ENCODE results near the gene RAB6C. TPM values are rescaled to one million over a fixed set of nuclear protein-coding genes. Genes with fewer than 3 reads are reported as not detected.
"Not testable (repeated sequence)": the region's sequence is repeated elsewhere in the genome, so short reads cannot be mapped to it uniquely, and the experiment has no call there.

RAB6C gene
- total and polyA plus RNA-seq, 2 of the 8 experiments (the other 6 are each of a cell fraction or from before 2014, with no cell fraction given) = 0.03 to 0.09 TPM

DNA sequence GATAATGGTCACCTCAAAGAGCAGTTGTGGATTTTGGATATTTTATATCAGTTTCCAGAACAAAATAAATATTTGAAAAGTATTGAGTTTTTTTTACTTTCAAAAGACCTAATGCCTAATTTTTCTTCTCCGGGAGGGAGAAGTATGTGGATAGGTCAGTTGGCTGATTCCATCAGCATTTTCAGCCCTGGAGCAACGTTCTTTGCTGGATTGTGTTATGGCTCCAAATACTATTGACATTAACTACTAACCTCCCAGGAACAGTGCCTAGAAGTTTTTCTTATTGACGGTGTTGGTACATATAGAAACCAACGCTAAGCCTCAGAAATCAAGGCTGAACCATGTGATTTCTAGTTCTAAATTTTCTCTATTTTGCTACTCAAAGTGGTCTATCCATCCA is 20.7 kb upstream of the RAB6C start:
- WGBS, 2 experiments (ENCODE audit: extremely low coverage in 1 of 2, insufficient coverage in 1 of 2, insufficient read length in 1 of 2, insufficient replicate concordance in 2 of 2, low coverage in 1 of 2, low lambda C conversion rate in 2 of 2, missing lambda C conversion rate in 1 of 2) = 88% methylated on average over 4 of the region's 4 CpGs; no CpG with 5 or more reads in 1 of the 2 experiments
- FAIRE-seq; CTCF ChIA-PET (ENCODE audit: partially characterized antibody): not testable (repeated sequence)

DNA sequence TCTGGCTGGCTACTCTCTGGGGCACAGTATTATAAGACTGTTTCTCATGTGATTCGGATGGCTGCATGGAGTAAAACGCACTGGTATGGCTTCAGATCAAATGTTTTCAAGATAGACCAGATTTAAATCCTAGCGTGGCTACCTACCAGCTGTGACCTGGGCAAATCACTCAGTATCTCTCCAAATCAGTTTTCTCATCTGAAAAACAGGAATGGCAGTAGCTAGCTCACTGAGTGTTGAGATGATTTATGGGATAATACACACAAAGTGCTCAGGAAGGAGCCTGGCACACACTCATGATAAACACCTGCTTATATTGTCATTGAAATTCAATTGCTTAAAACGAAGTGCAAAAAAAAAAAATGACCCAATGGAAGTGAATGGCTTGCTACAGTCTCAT is 10.9 kb upstream of the RAB6C start:
- H3K14ac ChIP-seq (ENCODE audit: insufficient read length); H3K18ac ChIP-seq (ENCODE audit: extremely low read depth, low read length); H2BK120ac ChIP-seq (replicated peaks; ENCODE audit: low read depth, low read length); H4K20me1 ChIP-seq (replicated peaks in 1 of 2; ENCODE audit: control insufficient read depth in 1 of 2, insufficient read depth in 2 of 2, low read length in 2 of 2); H3K9me3 ChIP-seq (ENCODE audit: insufficient read depth in 2 of 2, low read depth in 1 of 2, low read length in 1 of 2); H2BK20ac ChIP-seq (ENCODE audit: low read length); POLR2A ChIA-PET (ENCODE audit: partially characterized antibody); H4K8ac ChIP-seq (ENCODE audit: extremely low read depth, insufficient read depth, low read length); H3K4me3 ChIP-seq (ENCODE audit: extremely low read depth in 1 of 4, insufficient read depth in 2 of 4, low read depth in 3 of 4, low read length in 4 of 4); H3K79me1 ChIP-seq (ENCODE audit: low read depth, low read length); H3K4ac ChIP-seq (replicated peaks; ENCODE audit: insufficient read length, low read depth, low read length); H4K5ac ChIP-seq (ENCODE audit: insufficient read length, low read depth, low read length); DNase-seq (ENCODE audit: low read depth in 1 of 2, low spot score in 2 of 2); H3K27me3 ChIP-seq (replicated peaks in 1 of 4; ENCODE audit: control insufficient read depth in 3 of 4, extremely low read depth in 1 of 4, insufficient read depth in 3 of 4, low read length in 3 of 4); H3K23me2 ChIP-seq (ENCODE audit: low read depth, low read length); H2BK5ac ChIP-seq (ENCODE audit: low read depth, low read length); FAIRE-seq; CTCF ChIA-PET (ENCODE audit: partially characterized antibody); H3K36me3 ChIP-seq (ENCODE audit: control insufficient read depth in 2 of 4, insufficient read depth in 4 of 4, low read length in 3 of 4); H3K23ac ChIP-seq (ENCODE audit: insufficient read length); H3K79me2 ChIP-seq (ENCODE audit: control insufficient read depth in 1 of 2, insufficient read depth in 2 of 2, low read length in 2 of 2); H3K4me2 ChIP-seq (ENCODE audit: insufficient read depth in 1 of 2, low read depth in 2 of 2, low read length in 2 of 2); H2BK12ac ChIP-seq (ENCODE audit: low read depth, low read length); H4K91ac ChIP-seq (replicated peaks; ENCODE audit: insufficient read length, low read length); H3K4me1 ChIP-seq (replicated peaks in 1 of 4; ENCODE audit: control insufficient read depth in 3 of 4, insufficient read depth in 4 of 4, low read length in 3 of 4); H3K56ac ChIP-seq (replicated peaks; ENCODE audit: insufficient read length, low read depth, low read length); H2BK15ac ChIP-seq (ENCODE audit: low read length); H3K9ac ChIP-seq (replicated peaks in 1 of 4; ENCODE audit: extremely low read depth in 1 of 4, low read depth in 3 of 4, low read length in 3 of 4); H3K27ac ChIP-seq (ENCODE audit: low read depth, low read length); H2AK5ac ChIP-seq (ENCODE audit: low read depth, low read length); H2AFZ ChIP-seq (ENCODE audit: low read length): not testable (repeated sequence)
- 82% methylated on average over 4 of the region's 4 CpGs; no CpG with 5 or more reads in 1 of the 2 experiments for WGBS, 2 experiments (ENCODE audit: extremely low coverage in 1 of 2, insufficient coverage in 1 of 2, insufficient read length in 1 of 2, insufficient replicate concordance in 2 of 2, low coverage in 1 of 2, low lambda C conversion rate in 2 of 2, missing lambda C conversion rate in 1 of 2)

More for the DNA sequence above, 20.7 kb upstream of the RAB6C start:
- H3K79me1 ChIP-seq (ENCODE audit: low read depth, low read length); H4K91ac ChIP-seq (replicated peaks; ENCODE audit: insufficient read length, low read length); H3K4me2 ChIP-seq (ENCODE audit: insufficient read depth in 1 of 2, low read depth in 2 of 2, low read length in 2 of 2); H3K27ac ChIP-seq (ENCODE audit: low read depth, low read length); H3K27me3 ChIP-seq (replicated peaks in 1 of 4; ENCODE audit: control insufficient read depth in 3 of 4, extremely low read depth in 1 of 4, insufficient read depth in 3 of 4, low read length in 3 of 4); H3K23me2 ChIP-seq (ENCODE audit: low read depth, low read length); H2BK20ac ChIP-seq (ENCODE audit: low read length); H3K4me1 ChIP-seq (replicated peaks in 1 of 4; ENCODE audit: control insufficient read depth in 3 of 4, insufficient read depth in 4 of 4, low read length in 3 of 4); H2AK5ac ChIP-seq (ENCODE audit: low read depth, low read length); DNase-seq (ENCODE audit: low read depth in 1 of 2, low spot score in 2 of 2); H4K5ac ChIP-seq (ENCODE audit: insufficient read length, low read depth, low read length); H2BK120ac ChIP-seq (replicated peaks; ENCODE audit: low read depth, low read length); H3K9ac ChIP-seq (replicated peaks in 1 of 4; ENCODE audit: extremely low read depth in 1 of 4, low read depth in 3 of 4, low read length in 3 of 4); H3K56ac ChIP-seq (replicated peaks; ENCODE audit: insufficient read length, low read depth, low read length); H3K18ac ChIP-seq (ENCODE audit: extremely low read depth, low read length); H4K8ac ChIP-seq (ENCODE audit: extremely low read depth, insufficient read depth, low read length); H2BK15ac ChIP-seq (ENCODE audit: low read length); H3K14ac ChIP-seq (ENCODE audit: insufficient read length); H2BK12ac ChIP-seq (ENCODE audit: low read depth, low read length); H3K4ac ChIP-seq (replicated peaks; ENCODE audit: insufficient read length, low read depth, low read length); H3K9me3 ChIP-seq (ENCODE audit: insufficient read depth in 2 of 2, low read depth in 1 of 2, low read length in 1 of 2); H4K20me1 ChIP-seq (replicated peaks in 1 of 2; ENCODE audit: control insufficient read depth in 1 of 2, insufficient read depth in 2 of 2, low read length in 2 of 2); H3K36me3 ChIP-seq (ENCODE audit: control insufficient read depth in 2 of 4, insufficient read depth in 4 of 4, low read length in 3 of 4); POLR2A ChIA-PET (ENCODE audit: partially characterized antibody); H3K4me3 ChIP-seq (ENCODE audit: extremely low read depth in 1 of 4, insufficient read depth in 2 of 4, low read depth in 3 of 4, low read length in 4 of 4); H2BK5ac ChIP-seq (ENCODE audit: low read depth, low read length); H3K23ac ChIP-seq (ENCODE audit: insufficient read length); H3K79me2 ChIP-seq (ENCODE audit: control insufficient read depth in 1 of 2, insufficient read depth in 2 of 2, low read length in 2 of 2); H2AFZ ChIP-seq (ENCODE audit: low read length): not testable (repeated sequence)
